HEK293 (cell line): ENCODE data around the gene CPD.

Source experiments
- CTCF ChIP-seq: fragments of 450-650 bp; formaldehyde crosslinking; IDR thresholded peaks from 2 replicates; pipeline ENCODE4 v1.5.1; 2016; ENCODE audit warnings: missing biosample characterization, missing genetic modification characterization
- REST ChIP-seq: fragments of 450-650 bp; formaldehyde crosslinking; IDR thresholded peaks from 2 replicates; pipeline ENCODE4 v1.5.1; 2016; ENCODE audit warnings: missing biosample characterization, missing genetic modification characterization
- SCRT2 ChIP-seq: fragments of 450-650 bp; formaldehyde crosslinking; IDR thresholded peaks from 2 replicates; pipeline ENCODE4 v1.5.1; 2016; ENCODE audit warnings: missing biosample characterization, missing genetic modification characterization
- ZNF391 ChIP-seq: fragments of 450-650 bp; formaldehyde crosslinking; IDR thresholded peaks from 2 replicates; pipeline ENCODE4 v1.5.1; 2016; ENCODE audit warnings: low read depth, missing biosample characterization, missing genetic modification characterization, borderline replicate concordance
- ZNF488 ChIP-seq: fragments of 450-650 bp; formaldehyde crosslinking; IDR thresholded peaks from 2 replicates; pipeline ENCODE4 v1.5.1; 2016; ENCODE audit warnings: missing biosample characterization, missing genetic modification characterization
- ZNF544 ChIP-seq: fragments of 450-650 bp; formaldehyde crosslinking; IDR thresholded peaks from 2 replicates; pipeline ENCODE4 v1.5.0; 2017; ENCODE audit warnings: missing biosample characterization, missing genetic modification characterization
- ZNF660 ChIP-seq: fragments of 450-650 bp; IDR thresholded peaks from 2 replicates; pipeline ENCODE4 v1.5.1; 2018; ENCODE audit warnings: missing biosample characterization, mild to moderate bottlenecking, missing genetic modification characterization
- ZSCAN5A ChIP-seq: fragments of 450-650 bp; formaldehyde crosslinking; IDR thresholded peaks from 2 replicates; pipeline ENCODE4 v1.5.1; 2016; ENCODE audit warnings: missing biosample characterization, missing genetic modification characterization
- ZXDB ChIP-seq: fragments of 450-650 bp; formaldehyde crosslinking; IDR thresholded peaks from 2 replicates; pipeline ENCODE4 v1.5.1; 2016; ENCODE audit warnings: missing biosample characterization, missing genetic modification characterization

GRCh38 chr17:30378241-30378824, 394 bp upstream of the CPD start:
- TF ChIP-seq ZNF488 (no peak), CTCF (tag by site-specific recombination) (no peak), SCRT2 (no peak), ZXDB (tag by site-specific recombination) (no peak), ZNF391 (tag by site-specific recombination) (no peak), ZNF660 (no peak), REST (tag by site-specific recombination) (no peak), ZSCAN5A (tag by site-specific recombination) (no peak), ZNF544 (tag by site-specific recombination) (no peak)
